Measurements from ENCODE around the gene CCDC40. TPM values are rescaled to one million over a fixed set of nuclear protein-coding genes. Genes with fewer than 3 reads are reported as not detected.

The CCDC40 gene
- total and polyA plus RNA-seq, 11 donors, result 2.4 to 9.0 (median 5.9) TPM

DNA sequence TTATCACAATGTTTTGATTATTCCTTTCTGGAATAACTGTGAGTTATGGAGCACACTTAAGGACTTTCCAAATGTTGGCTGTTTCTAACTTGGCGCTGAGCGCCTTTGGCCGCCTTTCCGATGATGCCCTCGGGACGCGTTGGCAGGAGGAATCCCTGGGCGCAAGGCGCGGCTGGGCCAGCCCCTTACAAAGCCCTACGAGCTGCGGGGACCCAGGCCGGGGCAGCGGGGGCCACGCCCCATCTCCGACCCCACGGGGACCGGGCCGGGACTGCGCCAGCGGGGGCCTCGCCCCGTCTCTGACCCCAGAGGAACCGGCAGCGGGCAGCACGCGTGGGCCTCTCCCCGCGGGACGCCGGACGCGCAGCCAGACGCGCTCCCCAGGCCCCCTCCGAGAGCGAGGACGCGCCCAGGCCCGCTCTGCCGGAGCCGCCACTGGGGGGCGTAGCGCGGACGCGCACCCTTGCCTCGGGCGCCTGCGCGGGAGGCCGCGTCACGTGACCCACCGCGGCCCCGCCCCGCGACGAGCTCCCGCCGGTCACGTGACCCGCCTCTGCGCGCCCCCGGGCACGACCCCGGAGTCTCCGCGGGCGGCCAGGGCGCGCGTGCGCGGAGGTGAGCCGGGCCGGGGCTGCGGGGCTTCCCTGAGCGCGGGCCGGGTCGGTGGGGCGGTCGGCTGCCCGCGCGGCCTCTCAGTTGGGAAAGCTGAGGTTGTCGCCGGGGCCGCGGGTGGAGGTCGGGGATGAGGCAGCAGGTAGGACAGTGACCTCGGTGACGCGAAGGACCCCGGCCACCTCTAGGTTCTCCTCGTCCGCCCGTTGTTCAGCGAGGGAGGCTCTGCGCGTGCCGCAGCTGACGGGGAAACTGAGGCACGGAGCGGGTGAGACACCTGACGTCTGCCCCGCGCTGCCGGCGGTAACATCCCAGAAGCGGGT lies 64.8 kb downstream of the CCDC40 start, which contains the start of gene GAA:
Gene GAA (plus strand): TSS at position 571 of the 935 bp plus-strand sequence. CDS start 3,006 bp downstream, outside the sequence.
- WGBS, 4 donors, result 0 to 1% (median 0%) methylated on average over 53 to 114 of the region's 114 CpGs
- H3K27ac ChIP-seq, result peak within 1 kb of the TSS; percentile 36 to 98 (median 91)
- H3K4me1 ChIP-seq, result peaks cover 0 to 23% (median 7%) of the 10 kb centered on the region in 12 donors
- H3K4me3 ChIP-seq, result peak within 1 kb of the TSS; percentile 68 to 99 (median 90)
- H3K9me3 ChIP-seq, result no peaks in the 10 kb centered on the region
- ATAC-seq, result peak; percentile 75 to 91 (median 84)
- intact Hi-C loops (cut with DNase I), result loop anchor here in 3 of 10 donors (5.0 kb wide), 3 partner anchors 46 to 161 kb away; partner anchors contain the start of genes EIF4A3 (in 3 of the 3) and RNF213 (in 2 of the 3)
- TF ChIP-seq POLR2A (IDR thresholded peaks at IDR 0.05), result peak in 1 of 2 donors; percentile 82
- TF ChIP-seq, protein P1, sequence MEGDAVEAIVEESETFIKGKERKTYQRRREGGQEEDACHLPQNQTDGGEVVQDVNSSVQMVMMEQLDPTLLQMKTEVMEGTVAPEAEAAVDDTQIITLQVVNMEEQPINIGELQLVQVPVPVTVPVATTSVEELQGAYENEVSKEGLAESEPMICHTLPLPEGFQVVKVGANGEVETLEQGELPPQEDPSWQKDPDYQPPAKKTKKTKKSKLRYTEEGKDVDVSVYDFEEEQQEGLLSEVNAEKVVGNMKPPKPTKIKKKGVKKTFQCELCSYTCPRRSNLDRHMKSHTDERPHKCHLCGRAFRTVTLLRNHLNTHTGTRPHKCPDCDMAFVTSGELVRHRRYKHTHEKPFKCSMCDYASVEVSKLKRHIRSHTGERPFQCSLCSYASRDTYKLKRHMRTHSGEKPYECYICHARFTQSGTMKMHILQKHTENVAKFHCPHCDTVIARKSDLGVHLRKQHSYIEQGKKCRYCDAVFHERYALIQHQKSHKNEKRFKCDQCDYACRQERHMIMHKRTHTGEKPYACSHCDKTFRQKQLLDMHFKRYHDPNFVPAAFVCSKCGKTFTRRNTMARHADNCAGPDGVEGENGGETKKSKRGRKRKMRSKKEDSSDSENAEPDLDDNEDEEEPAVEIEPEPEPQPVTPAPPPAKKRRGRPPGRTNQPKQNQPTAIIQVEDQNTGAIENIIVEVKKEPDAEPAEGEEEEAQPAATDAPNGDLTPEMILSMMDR (IDR thresholded peaks at IDR 0.05), result peak; percentile 50 to 98 (median 88)
- H3K27me3 ChIP-seq, result no peaks in the 10 kb centered on the region
- no peaks in the 10 kb centered on the region for H3K36me3 ChIP-seq
- DNase-seq, result peak; percentile 89 to 96 (median 89)

DNA sequence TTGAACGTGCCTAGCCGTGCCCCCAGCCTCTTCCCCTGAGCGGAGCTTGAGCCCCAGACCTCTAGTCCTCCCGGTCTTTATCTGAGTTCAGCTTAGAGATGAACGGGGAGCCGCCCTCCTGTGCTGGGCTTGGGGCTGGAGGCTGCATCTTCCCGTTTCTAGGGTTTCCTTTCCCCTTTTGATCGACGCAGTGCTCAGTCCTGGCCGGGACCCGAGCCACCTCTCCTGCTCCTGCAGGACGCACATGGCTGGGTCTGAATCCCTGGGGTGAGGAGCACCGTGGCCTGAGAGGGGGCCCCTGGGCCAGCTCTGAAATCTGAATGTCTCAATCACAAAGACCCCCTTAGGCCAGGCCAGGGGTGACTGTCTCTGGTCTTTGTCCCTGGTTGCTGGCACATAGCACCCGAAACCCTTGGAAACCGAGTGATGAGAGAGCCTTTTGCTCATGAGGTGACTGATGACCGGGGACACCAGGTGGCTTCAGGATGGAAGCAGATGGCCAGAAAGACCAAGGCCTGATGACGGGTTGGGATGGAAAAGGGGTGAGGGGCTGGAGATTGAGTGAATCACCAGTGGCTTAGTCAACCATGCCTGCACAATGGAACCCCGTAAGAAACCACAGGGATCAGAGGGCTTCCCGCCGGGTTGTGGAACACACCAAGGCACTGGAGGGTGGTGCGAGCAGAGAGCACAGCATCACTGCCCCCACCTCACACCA lies 65.7 kb downstream of the CCDC40 start:
- WGBS, 4 donors, result 33 to 37% (median 36%) methylated on average over 17 to 21 of the region's 21 CpGs
- H3K4me3 ChIP-seq, result peak overlapping the region; percentile 68 to 99 (median 90)
- intact Hi-C loops (cut with DNase I), result loop anchor here in 3 of 10 donors (5.0 kb wide), 3 partner anchors 45 to 160 kb away; partner anchors contain the start of genes EIF4A3 (in 3 of the 3) and RNF213 (in 2 of the 3)
- no peaks in the 10 kb centered on the region for H3K9me3 ChIP-seq
- ATAC-seq (peak; percentile 12 to 25 (median 14)), DNase-seq (peak in 1 of 5 donors; percentile 70)
- no peaks in the 10 kb centered on the region for H3K27me3 ChIP-seq
- H3K36me3 ChIP-seq, result peaks cover 0 to 2% (median 0%) of the 10 kb centered on the region in 9 donors
- peak overlapping the region; percentile 36 to 98 (median 90) for H3K27ac ChIP-seq
- no peak for TF ChIP-seq POLR2A (IDR thresholded peaks at IDR 0.05)
- TF ChIP-seq, protein P1 (IDR thresholded peaks at IDR 0.05), result no peak
- H3K4me1 ChIP-seq, result peaks cover 0 to 23% (median 7%) of the 10 kb centered on the region in 12 donors

DNA sequence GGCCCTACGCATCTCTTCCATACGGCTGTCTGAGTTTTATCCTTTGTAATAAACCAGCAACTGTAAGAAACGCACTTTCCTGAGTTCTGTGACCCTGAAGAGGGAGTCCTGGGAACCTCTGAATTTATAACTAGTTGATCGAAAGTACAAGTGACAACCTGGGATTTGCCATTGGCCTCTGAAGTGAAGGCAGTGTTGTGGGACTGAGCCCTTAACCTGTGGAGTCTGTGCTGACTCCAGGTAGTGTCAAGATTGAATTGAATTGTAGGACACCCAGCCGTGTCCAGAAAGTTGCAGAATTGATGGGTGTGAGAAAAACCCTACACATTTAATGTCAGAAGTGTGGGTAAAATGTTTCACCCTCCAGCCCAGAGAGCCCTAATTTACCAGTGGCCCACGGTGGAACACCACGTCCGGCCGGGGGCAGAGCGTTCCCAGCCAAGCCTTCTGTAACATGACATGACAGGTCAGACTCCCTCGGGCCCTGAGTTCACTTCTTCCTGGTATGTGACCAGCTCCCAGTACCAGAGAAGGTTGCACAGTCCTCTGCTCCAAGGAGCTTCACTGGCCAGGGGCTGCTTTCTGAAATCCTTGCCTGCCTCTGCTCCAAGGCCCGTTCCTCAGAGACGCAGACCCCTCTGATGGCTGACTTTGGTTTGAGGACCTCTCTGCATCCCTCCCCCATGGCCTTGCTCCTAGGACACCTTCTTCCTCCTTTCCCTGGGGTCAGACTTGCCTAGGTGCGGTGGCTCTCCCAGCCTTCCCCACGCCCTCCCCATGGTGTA lies 66.4 kb downstream of the CCDC40 start:
- TF ChIP-seq, protein P1 (IDR thresholded peaks at IDR 0.05), result no peak
- Histone ChIP-seq H3K4me1 (peaks cover 0 to 23% (median 7%) of the 10 kb centered on the region in 12 donors), H3K27me3 (no peaks in the 10 kb centered on the region), H3K9me3 (no peaks in the 10 kb centered on the region), H3K27ac (no peak overlapping the region), H3K36me3 (peaks cover 0 to 10% (median 0%) of the 10 kb centered on the region in 9 donors), H3K4me3 (peak overlapping the region in 4 of 12 donors; percentile 68 to 99 (median 80))
- WGBS, 4 donors, result 80 to 91% (median 89%) methylated on average over 15 of the region's 15 CpGs
- intact Hi-C loops (cut with DNase I), result loop anchor here in 3 of 10 donors (5.0 kb wide), 3 partner anchors 44 to 159 kb away; partner anchors contain the start of genes EIF4A3 (in 3 of the 3) and RNF213 (in 2 of the 3)
- DNase-seq, result no peak
- no peak for ATAC-seq

Measured in heart left ventricle (tissue), 16 donors.